ENCODE measurements around the gene CCBE1. TPM values are rescaled to one million over a fixed set of nuclear protein-coding genes. Genes with fewer than 3 reads are reported as not detected.

Gene CCBE1
- total RNA-seq, 4 donors from 2014 or later = 1.5 to 10.9 (median 4.6) TPM

- no peak for TF ChIP-seq POLR2A (IDR thresholded peaks at IDR 0.05)
- no peak for TF ChIP-seq CTCF (IDR thresholded peaks at IDR 0.05)
- Histone ChIP-seq H3K4me1 (no peaks in the 10 kb centered on the region), H3K27me3 (no peaks in the 10 kb centered on the region), H3K27ac (no peak overlapping the region), H3K4me3 (no peak overlapping the region), H3K9me3 (no peaks in the 10 kb centered on the region), H3K36me3 (no peaks in the 10 kb centered on the region)
- no peak for DNase-seq
- intact Hi-C loops (cut with DNase I; ENCODE audit: low total_unique reads) = no loop called here
Observed at GRCh38 chr18:59553273-59553870, 143.9 kb downstream of the CCBE1 start.

- H3K4me3 ChIP-seq = no peak overlapping the region
- no peaks in the 10 kb centered on the region for H3K36me3 ChIP-seq
- no peaks in the 10 kb centered on the region for H3K9me3 ChIP-seq
- intact Hi-C loops (cut with DNase I; ENCODE audit: low total_unique reads) = no loop called here
- H3K27me3 ChIP-seq = no peaks in the 10 kb centered on the region
- no peak for DNase-seq
- TF ChIP-seq CTCF (IDR thresholded peaks at IDR 0.05) (no peak), POLR2A (IDR thresholded peaks at IDR 0.05) (no peak)
- no peak overlapping the region for H3K27ac ChIP-seq
- H3K4me1 ChIP-seq = no peaks in the 10 kb centered on the region
Observed at GRCh38 chr18:59551902-59552635, 145.2 kb downstream of the CCBE1 start.

GRCh38 chr18:59550174-59550516 is 147.1 kb downstream of the CCBE1 start:
- no peak for DNase-seq
- no peak overlapping the region for H3K4me3 ChIP-seq
- H3K4me1 ChIP-seq = no peaks in the 10 kb centered on the region
- H3K27me3 ChIP-seq = no peaks in the 10 kb centered on the region
- no peak overlapping the region for H3K27ac ChIP-seq
- H3K9me3 ChIP-seq = no peaks in the 10 kb centered on the region
- TF ChIP-seq CTCF (IDR thresholded peaks at IDR 0.05) = no peak
- TF ChIP-seq POLR2A (IDR thresholded peaks at IDR 0.05) = no peak
- intact Hi-C loops (cut with DNase I; ENCODE audit: low total_unique reads) = no loop called here
- no peaks in the 10 kb centered on the region for H3K36me3 ChIP-seq

DNA sequence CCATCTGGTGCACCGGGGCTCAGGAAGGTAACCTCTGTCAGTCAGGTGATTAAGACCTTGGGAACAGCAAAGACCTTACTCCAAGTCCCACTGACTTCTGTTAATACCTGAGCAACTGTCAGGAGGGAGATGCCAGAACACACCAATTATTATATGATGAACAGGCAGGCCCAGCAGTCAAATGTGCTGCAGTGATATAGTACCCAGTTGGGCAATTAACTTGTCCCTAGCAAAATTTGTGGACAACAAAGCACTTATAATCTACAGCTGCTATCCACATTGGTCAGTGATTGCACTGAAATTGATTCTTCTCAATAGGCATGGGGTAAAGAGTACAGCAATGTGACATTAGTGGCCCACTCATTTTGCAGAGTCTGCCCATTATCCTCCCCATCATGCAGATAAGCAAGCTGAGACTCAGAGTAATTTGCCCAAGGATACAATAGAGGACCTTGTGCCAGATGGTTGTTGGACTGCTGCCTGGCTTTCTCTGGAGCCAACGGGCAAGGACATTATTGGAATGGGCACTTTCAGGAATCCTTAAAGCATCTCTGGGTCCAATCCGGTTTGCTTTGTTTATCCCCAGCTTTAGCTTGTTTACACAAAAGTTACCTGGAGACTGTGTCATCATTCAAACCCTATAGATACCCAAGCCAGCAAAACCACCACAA is 147.6 kb downstream of the CCBE1 start:
- DNase-seq = no peak
- Histone ChIP-seq H3K27ac (no peak overlapping the region), H3K4me3 (no peak overlapping the region), H3K27me3 (no peaks in the 10 kb centered on the region), H3K4me1 (no peaks in the 10 kb centered on the region), H3K36me3 (no peaks in the 10 kb centered on the region), H3K9me3 (no peaks in the 10 kb centered on the region)
- TF ChIP-seq POLR2A (IDR thresholded peaks at IDR 0.05) = no peak
- TF ChIP-seq CTCF (IDR thresholded peaks at IDR 0.05) = no peak
- intact Hi-C loops (cut with DNase I; ENCODE audit: low total_unique reads) = no loop called here

DNA sequence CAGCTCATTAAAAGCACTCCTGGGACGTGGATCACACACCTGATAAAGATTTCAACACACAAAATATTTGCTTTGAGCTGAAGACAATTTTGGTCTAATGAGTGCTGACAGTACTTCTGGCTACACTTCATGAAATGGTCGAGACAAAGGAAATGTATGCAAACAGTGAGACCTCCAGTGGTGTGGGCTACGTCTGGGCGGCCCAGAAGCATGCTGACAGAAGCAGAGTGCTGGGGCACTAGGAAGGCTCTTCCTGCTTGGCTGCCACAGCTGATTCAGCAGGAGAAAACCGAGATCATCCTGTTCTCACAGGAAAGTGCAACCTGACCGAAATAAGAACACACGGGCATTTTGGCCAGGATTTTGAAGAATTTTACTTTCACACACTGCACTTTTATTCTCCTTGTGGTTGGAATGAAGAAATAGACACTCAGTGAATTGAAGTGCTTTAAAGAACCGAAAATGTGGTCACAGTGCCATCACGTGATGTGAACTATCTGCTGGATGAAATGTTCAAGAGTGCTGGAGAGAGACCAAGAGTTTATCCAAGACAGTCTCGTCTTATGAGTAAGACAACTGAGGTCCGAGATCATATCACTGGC is 149.5 kb downstream of the CCBE1 start:
- intact Hi-C loops (cut with DNase I; ENCODE audit: low total_unique reads) = no loop called here
- TF ChIP-seq POLR2A (IDR thresholded peaks at IDR 0.05) (no peak), CTCF (IDR thresholded peaks at IDR 0.05) (peak in 3 of 4 experiments; percentile 4 to 37 (median 14))
- Histone ChIP-seq H3K4me3 (no peak overlapping the region), H3K36me3 (no peaks in the 10 kb centered on the region), H3K9me3 (no peaks in the 10 kb centered on the region), H3K27me3 (no peaks in the 10 kb centered on the region), H3K27ac (no peak overlapping the region), H3K4me1 (no peaks in the 10 kb centered on the region)
- DNase-seq = no peak

Measured in uterus (tissue), 4 donors.